ENCODE results near the gene FOCAD. TPM values are rescaled to one million over a fixed set of nuclear protein-coding genes. Genes with fewer than 3 reads are reported as not detected.

Gene FOCAD
- total and polyA plus RNA-seq, 2 of the 8 experiments (the other 6 are each of a cell fraction or from before 2014, with no cell fraction given): 22.0 to 38.4 TPM

GRCh38 chr9:20771729-20772128 is 87.7 kb downstream of the FOCAD start (continued):
- TF ChIP-seq CTCF (IDR thresholded peaks at IDR 0.05; ENCODE audit: control extremely low read depth in 1 of 3, insufficient read depth in 1 of 3, low read depth in 1 of 3, low read length in 3 of 3) (no peak), NRF1 (IDR thresholded peaks at IDR 0.05; ENCODE audit: low read depth, low read length) (no peak), SIX5 (IDR thresholded peaks at IDR 0.05; ENCODE audit: low read depth, low read length) (no peak)

Data from H1 (cell line).